GM12874 (cell line): ENCODE results near the gene SCGB1C1.

ENCODE experiments used
- CTCF ChIP-seq: IDR thresholded peaks from 2 replicates; pipeline ENCODE4 v1.5.1; 2011; ENCODE audit warnings: low read depth, mild to moderate bottlenecking, control low read depth, low read length, moderate library complexity; ENCODE audit not compliant: insufficient read depth

SCGB1C1 gene

GRCh38 chr11:232783-233565 is 40.1 kb downstream of the SCGB1C1 start:
- TF ChIP-seq CTCF, result no peak

DNA sequence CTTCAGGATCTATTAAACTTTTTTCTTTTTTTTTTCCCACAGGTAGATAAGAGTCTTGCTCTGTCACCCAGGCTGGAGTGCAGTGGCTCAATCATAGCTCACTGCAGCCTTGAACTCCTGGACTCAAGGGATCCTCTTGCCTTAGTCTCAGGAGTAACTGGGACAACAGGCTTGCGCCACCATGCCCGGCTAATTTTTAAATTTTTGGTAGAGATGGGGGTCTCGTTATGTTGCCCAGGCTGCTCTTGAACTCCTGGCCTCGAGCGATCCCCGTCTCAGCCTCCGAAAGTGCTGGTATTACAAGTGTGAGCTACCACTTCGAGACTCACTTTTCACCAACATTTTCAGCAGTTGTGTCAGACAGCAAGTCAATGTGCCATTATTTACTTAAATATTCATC is 42.3 kb downstream of the SCGB1C1 start:
- TF ChIP-seq CTCF, result no peak

GRCh38 chr11:235609-235996 is 42.7 kb downstream of the SCGB1C1 start:
- TF ChIP-seq CTCF, result no peak

GRCh38 chr11:235997-236773 is 43.3 kb downstream of the SCGB1C1 start, which contains the start of gene SIRT3:
Gene SIRT3 (minus strand): TSS chr11:236342. CDS start chr11:236328, 14 bp downstream.
- TF ChIP-seq CTCF, result no peak

- no peak for TF ChIP-seq CTCF
Observed at GRCh38 chr11:236774-237767, 44.2 kb downstream of the SCGB1C1 start, which contains the start of gene PSMD13. Gene PSMD13 (plus strand): TSS chr11:236976. CDS start chr11:237050, 74 bp downstream.

GRCh38 chr11:240315-240714 is 47.4 kb downstream of the SCGB1C1 start:
- no peak for TF ChIP-seq CTCF
